Mesenchymal stem cell (in vitro differentiated cells and primary cell): ENCODE measurements around the gene SLC25A13. TPM values are rescaled to one million over a fixed set of nuclear protein-coding genes. Genes with fewer than 3 reads are reported as not detected.
"Not testable (repeated sequence)": the region's sequence is repeated elsewhere in the genome, so short reads cannot be mapped to it uniquely, and the experiment has no call there.

Source experiments
- DNase-seq: peaks from one replicate; pipeline ENCODE4 v3.0.0-alpha.2; 2013
- H2AFZ ChIP-seq: one replicate; pipeline ENCODE4 v1.6.1; 2013; ENCODE audit warnings: low read depth, mild to moderate bottlenecking, control low read depth, inconsistent platforms, low read length, moderate library complexity
- H2AK5ac ChIP-seq: 2 replicates; pipeline ENCODE4 v1.6.1; 2013; ENCODE audit warnings: low read length, moderate library complexity, mild to moderate bottlenecking, inconsistent platforms; ENCODE audit not compliant: severe bottlenecking
- H2BK120ac ChIP-seq: one replicate; pipeline ENCODE4 v1.6.1; 2013; ENCODE audit warnings: low read depth, mild to moderate bottlenecking, inconsistent platforms, low read length, moderate library complexity
- H2BK12ac ChIP-seq, 2 experiments: one replicate each; pipeline ENCODE4 v1.6.1; 2013; ENCODE audit warnings: inconsistent platforms in 2 of 2, low read length in 2 of 2, mild to moderate bottlenecking in 2 of 2, moderate library complexity in 2 of 2, control low read depth in 1 of 2
- H2BK15ac ChIP-seq: one replicate; pipeline ENCODE4 v1.6.1; 2013; ENCODE audit warnings: mild to moderate bottlenecking, low read depth, inconsistent platforms; ENCODE audit not compliant: poor library complexity, severe bottlenecking
- H2BK5ac ChIP-seq: 2 replicates; pipeline ENCODE4 v1.6.1; 2013; ENCODE audit warnings: low read depth, mild to moderate bottlenecking, low read length, control low read depth, inconsistent platforms; ENCODE audit not compliant: poor library complexity, severe bottlenecking
- H3K14ac ChIP-seq, 2 experiments: one replicate each; pipeline ENCODE4 v1.6.1; 2013; ENCODE audit warnings: inconsistent platforms in 2 of 2, low read length in 2 of 2, control low read depth in 1 of 2, mild to moderate bottlenecking in 1 of 2, moderate library complexity in 1 of 2
- H3K18ac ChIP-seq, 2 experiments: one replicate each; pipeline ENCODE4 v1.6.1; 2013; ENCODE audit warnings: inconsistent platforms in 2 of 2, low read length in 2 of 2, control low read depth in 1 of 2, low read depth in 1 of 2, mild to moderate bottlenecking in 1 of 2
- H3K23ac ChIP-seq, 2 experiments: one replicate each; pipeline ENCODE4 v1.6.1; 2013; ENCODE audit warnings: inconsistent platforms in 2 of 2, low read length in 2 of 2, mild to moderate bottlenecking in 2 of 2, moderate library complexity in 2 of 2, control low read depth in 1 of 2
- H3K27ac ChIP-seq: 2 replicates; pipeline ENCODE4 v1.5.1; 2013; ENCODE audit warnings: mild to moderate bottlenecking, moderate library complexity, low read length, control low read depth, inconsistent platforms; ENCODE audit not compliant: poor library complexity, severe bottlenecking
- H3K27me3 ChIP-seq, 2 experiments: 2 replicates each; pipeline versions ENCODE4 v1.6.1 to v1.7.0; 2013; ENCODE audit warnings: low read length in 2 of 2, mild to moderate bottlenecking in 2 of 2, moderate library complexity in 2 of 2, control low read depth in 1 of 2, inconsistent platforms in 1 of 2; ENCODE audit not compliant: control insufficient read depth in 1 of 2, insufficient read depth in 1 of 2
- H3K36me3 ChIP-seq, 2 experiments: 2 replicates each; pipeline versions ENCODE4 v1.6.1 to v1.7.0; 2013; ENCODE audit warnings: low read length in 2 of 2, control low read depth in 1 of 2, inconsistent platforms in 1 of 2, low read depth in 1 of 2, mild to moderate bottlenecking in 1 of 2; ENCODE audit not compliant: insufficient read depth in 2 of 2, control insufficient read depth in 1 of 2
- H3K4ac ChIP-seq, 2 experiments: one replicate each; pipeline ENCODE4 v1.6.1; 2013; ENCODE audit warnings: inconsistent platforms in 2 of 2, low read length in 2 of 2, mild to moderate bottlenecking in 2 of 2, moderate library complexity in 2 of 2, control low read depth in 1 of 2, low read depth in 1 of 2
- H3K4me1 ChIP-seq: 2 replicates; pipeline ENCODE4 v1.6.1; 2013; ENCODE audit warnings: low read depth, low read length, control low read depth; ENCODE audit not compliant: control insufficient read depth, insufficient read depth
- H3K4me2 ChIP-seq: 2 replicates; pipeline ENCODE4 v1.6.1; 2013; ENCODE audit warnings: low read length, mild to moderate bottlenecking, inconsistent platforms; ENCODE audit not compliant: poor library complexity, severe bottlenecking
- H3K4me3 ChIP-seq, 2 experiments: 2 replicates each; pipeline versions ENCODE4 v1.5.1 to v1.7.0; 2013; ENCODE audit warnings: low read length in 2 of 2, mild to moderate bottlenecking in 2 of 2, control low read depth in 1 of 2, low read depth in 1 of 2; ENCODE audit not compliant: insufficient read depth in 1 of 2
- H3K79me1 ChIP-seq: replicated peaks from 2 replicates; pipeline ENCODE4 v1.6.1; 2013; ENCODE audit warnings: mild to moderate bottlenecking, control low read depth, low read length, inconsistent platforms; ENCODE audit not compliant: poor library complexity, severe bottlenecking
- H3K9ac ChIP-seq: 2 replicates; pipeline ENCODE4 v1.7.0; 2013; ENCODE audit warnings: mild to moderate bottlenecking, low read length, moderate library complexity
- H3K9me3 ChIP-seq: 2 replicates; pipeline ENCODE4 v1.7.0; 2013; ENCODE audit warnings: mild to moderate bottlenecking, low read length; ENCODE audit not compliant: control insufficient read depth
- H4K8ac ChIP-seq: one replicate; pipeline ENCODE4 v1.6.1; 2013; ENCODE audit warnings: inconsistent platforms, mild to moderate bottlenecking, low read length, moderate library complexity
- H4K91ac ChIP-seq: one replicate; pipeline ENCODE4 v1.6.1; 2013; ENCODE audit warnings: mild to moderate bottlenecking, low read length, inconsistent platforms
- WGBS: methylation state at CpG from one replicate; pipeline ENCODE4 v1.1.7; 2013; ENCODE audit warnings: mixed read lengths; 5-methylcytosine and 5-hydroxymethylcytosine counted together
- polyA plus RNA-seq, 2 experiments: library from polyadenylated mRNA; stranded (reverse); fragments of 200-250 nt; gene quantifications; one replicate each; pipeline ENCODE4 v1.2.3, GENCODE V29; 2013

The SLC25A13 gene
- 20.9 TPM for polyA plus RNA-seq (2013, experiment 1 of 2)
- 22.7 TPM for polyA plus RNA-seq (2013, experiment 2 of 2)

DNA sequence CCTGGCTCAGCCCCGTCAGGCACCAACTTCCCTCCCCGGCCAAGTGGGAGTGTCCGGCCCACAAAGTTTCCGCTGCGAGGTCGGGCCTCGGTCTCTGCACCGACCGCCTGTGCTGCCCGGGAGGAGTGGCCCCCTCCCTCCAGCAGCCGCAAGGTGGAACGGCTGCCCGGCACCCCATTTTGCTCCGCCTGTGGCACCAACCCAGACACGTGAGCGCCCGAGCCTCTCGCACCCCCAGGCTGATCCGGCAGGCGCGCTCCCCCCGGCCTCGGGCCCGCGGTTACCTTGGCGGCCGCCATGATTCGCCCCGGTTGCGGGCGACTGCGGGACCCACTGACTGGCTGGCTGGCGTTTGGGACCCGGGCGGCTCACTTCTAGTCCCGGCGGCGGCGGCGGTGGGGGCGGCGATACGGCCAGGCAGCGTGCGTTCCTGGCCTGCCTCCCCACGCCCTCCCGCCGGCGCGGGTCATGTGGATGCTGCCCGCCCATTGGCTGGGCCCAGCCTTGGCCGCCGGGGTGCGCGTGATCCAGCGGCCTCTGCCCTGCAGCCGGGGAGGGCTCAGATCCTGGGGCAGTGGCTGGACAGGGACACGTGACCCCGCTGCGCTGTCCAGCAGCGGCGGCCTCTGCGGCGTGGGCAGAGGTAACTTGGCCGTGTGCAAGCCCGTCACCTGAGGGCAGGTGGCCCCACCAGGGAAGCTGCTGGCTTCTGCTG lies at the start of gene SLC25A13:
TSS of gene SLC25A13 (minus strand) at position 441 of the 715 bp plus-strand sequence. CDS start at position 299, 142 bp downstream.
- Histone ChIP-seq H2BK12ac (peak within 1 kb of the TSS in 1 of 2 experiments; percentile 88), H3K4me1 (peaks cover 2% of the 10 kb centered on the region), H3K27me3 (no peaks in the 10 kb centered on the region), H3K23ac (peak within 1 kb of the TSS in 1 of 2 experiments; percentile 34), H3K4me2 (peak within 1 kb of the TSS; percentile 88), H3K14ac (peak within 1 kb of the TSS in 1 of 2 experiments; percentile 95), H2BK120ac (peak within 1 kb of the TSS; percentile 94), H2BK15ac (peak within 1 kb of the TSS; percentile 97), H3K9ac (peak within 1 kb of the TSS; percentile 96), H2AFZ (peak within 1 kb of the TSS; percentile 94), H3K36me3 (no peaks in the 10 kb centered on the region), H3K4ac (peak within 1 kb of the TSS; percentile 67 to 100), H4K91ac (peak within 1 kb of the TSS; percentile 96), H3K9me3 (no peaks in the 10 kb centered on the region), H3K79me1 (peaks cover 10% of the 10 kb centered on the region), H2BK5ac (peak within 1 kb of the TSS; percentile 97), H4K8ac (peak within 1 kb of the TSS; percentile 91), H3K18ac (peak within 1 kb of the TSS; percentile 93 to 100), H2AK5ac (no peak within 1 kb of the TSS), H3K4me3 (peak within 1 kb of the TSS; percentile 90 to 95), H3K27ac (peak within 1 kb of the TSS; percentile 83)
- under 1% methylated on average over 65 of the region's 66 CpGs for WGBS
- DNase-seq, result peak; percentile 88

GRCh38 chr7:96365916-96366315 lies 44.0 kb upstream of the SLC25A13 start:
- H3K14ac ChIP-seq, H2BK120ac ChIP-seq, H3K27ac ChIP-seq, H4K91ac ChIP-seq, H3K4me1 ChIP-seq, H2AK5ac ChIP-seq, H3K27me3 ChIP-seq, H3K4ac ChIP-seq, H2BK12ac ChIP-seq, H3K9me3 ChIP-seq, H3K23ac ChIP-seq, DNase-seq, H3K4me2 ChIP-seq, H3K4me3 ChIP-seq, H3K79me1 ChIP-seq, H4K8ac ChIP-seq, H2BK5ac ChIP-seq, H2BK15ac ChIP-seq, H2AFZ ChIP-seq, H3K18ac ChIP-seq, H3K9ac ChIP-seq, H3K36me3 ChIP-seq: not testable (repeated sequence)
- WGBS, result no CpG with 5 or more reads among the region's 2 CpGs

GRCh38 chr7:96361116-96361857 lies 39.4 kb upstream of the SLC25A13 start:
- 84% methylated on average over 6 of the region's 7 CpGs for WGBS
- Histone ChIP-seq H3K27me3 (no peaks in the 10 kb centered on the region), H2AFZ (no peak overlapping the region), H3K18ac (no peak overlapping the region), H2BK12ac (no peak overlapping the region), H3K4me3 (no peak overlapping the region), H3K9me3 (peaks cover 3% of the 10 kb centered on the region), H4K91ac (no peak overlapping the region), H3K36me3 (no peaks in the 10 kb centered on the region), H3K4me2 (no peak overlapping the region), H2AK5ac (no peak overlapping the region), H3K4me1 (no peaks in the 10 kb centered on the region), H2BK5ac (no peak overlapping the region), H3K9ac (no peak overlapping the region), H4K8ac (no peak overlapping the region), H2BK120ac (no peak overlapping the region), H3K79me1 (no peaks in the 10 kb centered on the region), H3K14ac (no peak overlapping the region), H2BK15ac (no peak overlapping the region), H3K23ac (no peak overlapping the region), H3K27ac (no peak overlapping the region), H3K4ac (no peak overlapping the region)
- no peak for DNase-seq

DNA sequence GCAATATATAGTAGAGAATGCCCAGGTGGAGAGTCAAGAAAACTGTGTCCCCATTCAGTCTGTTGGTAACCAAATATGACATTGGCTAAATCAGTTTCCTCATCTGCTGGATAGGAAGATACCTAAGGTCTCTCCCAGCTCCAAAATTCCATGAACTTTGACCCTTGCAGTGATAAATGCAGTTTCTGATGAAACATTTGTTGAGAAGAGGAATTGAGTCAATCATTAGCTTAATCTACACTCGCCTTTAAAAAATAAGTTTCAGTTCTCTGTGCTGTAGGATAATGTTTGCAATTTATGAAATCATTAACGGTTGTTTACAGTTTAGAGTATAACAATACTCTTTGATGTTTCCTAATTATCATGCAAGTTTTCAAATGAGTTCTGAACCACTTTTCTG lies 38.0 kb upstream of the SLC25A13 start:
- no peak overlapping the region for H3K4me2 ChIP-seq
- H3K4me3 ChIP-seq, result no peak overlapping the region
- H2BK15ac ChIP-seq, result no peak overlapping the region
- no peaks in the 10 kb centered on the region for H3K36me3 ChIP-seq
- no peak overlapping the region for H4K8ac ChIP-seq
- H2BK5ac ChIP-seq, result no peak overlapping the region
- DNase-seq, result no peak
- no peak overlapping the region for H3K27ac ChIP-seq
- H3K4me1 ChIP-seq, result no peaks in the 10 kb centered on the region
- H3K9ac ChIP-seq, result no peak overlapping the region
- no peak overlapping the region for H2BK120ac ChIP-seq
- WGBS, result no CpG with 5 or more reads among the region's 2 CpGs
- no peak overlapping the region for H2BK12ac ChIP-seq
- H3K79me1 ChIP-seq, result no peaks in the 10 kb centered on the region
- H3K18ac ChIP-seq, result no peak overlapping the region
- no peak overlapping the region for H2AFZ ChIP-seq
- no peak overlapping the region for H3K14ac ChIP-seq
- no peak overlapping the region for H2AK5ac ChIP-seq
- peaks cover 0 to 2% of the 10 kb centered on the region in 2 experiments for H3K27me3 ChIP-seq
- no peak overlapping the region for H3K23ac ChIP-seq
- no peak overlapping the region for H3K4ac ChIP-seq
- peaks cover 3% of the 10 kb centered on the region for H3K9me3 ChIP-seq
- H4K91ac ChIP-seq, result no peak overlapping the region
